SK-N-MC (cell line): ENCODE data around the gene DBF4.

Experiments
- EZH2 ChIP-seq: fragments of 200-600 bp; sonication (generic); IDR thresholded peaks from one replicate; pipeline ENCODE4 v1.6.1; 2017; ENCODE audit warnings: antibody characterized with exemption
- POLR2AphosphoS5 ChIP-seq: IDR thresholded peaks from 2 replicates; pipeline ENCODE4 v1.6.1; 2012; ENCODE audit warnings: mild to moderate bottlenecking, low read depth, low read length, borderline replicate concordance

DNA sequence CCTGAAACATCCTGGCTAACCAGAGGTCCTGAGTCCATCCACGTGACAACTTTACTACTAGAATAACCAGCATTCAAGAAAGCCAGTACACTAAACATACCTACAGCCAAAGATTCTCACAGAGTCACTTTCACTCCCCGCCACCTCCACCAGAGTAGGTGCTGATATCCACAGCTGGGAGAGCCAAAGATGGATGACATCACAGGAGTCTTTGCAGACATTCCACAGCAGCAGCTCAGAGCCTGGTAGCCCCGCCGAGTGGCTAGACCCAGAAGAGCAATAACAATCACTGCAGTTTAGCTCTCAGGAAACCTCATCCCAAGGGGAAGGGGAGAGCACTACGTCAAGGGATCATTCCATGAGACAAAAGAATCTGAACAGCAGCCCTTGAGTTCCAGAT is 44.3 kb downstream of the DBF4 start:
- TF ChIP-seq POLR2AphosphoS5 (no peak), EZH2 (no peak)
